Fibroblast of peridontal ligament (primary cell): ENCODE results near the gene JAG1.

Experiments used
- DNase-seq: peaks from one replicate; pipeline ENCODE4 v3.0.0-alpha.2; 2010; ENCODE audit errors: extremely low read depth

Gene JAG1

DNA sequence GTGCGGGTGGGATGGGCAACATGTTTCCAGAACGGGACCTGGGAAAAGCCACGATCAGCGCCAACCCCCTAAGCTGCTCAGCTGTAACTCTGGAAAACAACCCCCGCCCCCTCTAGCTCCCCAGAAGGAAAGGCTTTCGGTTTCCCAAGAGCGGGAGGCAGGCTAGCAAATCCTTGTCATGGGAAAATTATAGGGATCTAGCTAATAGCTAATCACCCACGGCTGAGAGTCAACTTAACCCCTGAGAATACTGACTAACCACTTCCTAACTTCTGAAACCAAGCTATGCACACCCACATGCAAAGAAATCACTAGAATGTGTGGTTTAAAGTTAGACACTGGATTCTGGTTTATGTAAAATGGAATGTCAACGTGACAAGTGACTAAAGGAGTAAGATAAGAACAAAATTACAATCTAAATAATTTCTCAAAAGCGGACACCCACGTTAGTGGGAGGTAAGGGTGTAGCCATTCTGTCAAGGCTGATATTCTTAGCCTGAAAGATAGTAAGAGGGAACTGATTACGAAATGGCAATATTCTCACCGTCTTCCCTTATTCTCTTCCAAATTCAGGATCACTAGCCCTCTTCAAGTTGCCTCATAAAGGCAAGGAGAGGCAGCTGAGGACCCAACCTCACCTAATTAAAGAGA is 20.1 kb downstream of the JAG1 start:
- DNase-seq, result peak; percentile 62

- no peak for DNase-seq
These were observed 21.0 kb downstream of the JAG1 start for GRCh38 chr20:10652660-10653261.

DNA sequence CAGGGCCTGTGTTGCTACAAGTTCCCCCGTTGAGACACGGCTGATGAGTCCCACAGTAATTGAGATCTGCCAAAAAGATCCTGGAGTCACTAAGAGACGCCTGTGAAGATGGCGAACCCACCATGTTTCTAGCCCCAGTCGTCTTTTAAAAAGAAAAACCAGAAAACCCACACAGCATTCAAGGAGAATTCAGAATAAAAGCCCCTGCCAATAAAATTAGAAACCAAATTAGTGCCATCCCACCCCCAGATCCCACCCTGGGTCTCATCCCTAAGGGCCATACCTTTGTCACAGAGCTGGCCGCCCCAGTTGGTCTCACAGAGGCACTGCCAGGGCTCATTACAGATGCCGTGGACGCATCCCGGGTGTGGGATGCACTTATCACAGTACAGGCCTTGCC is 21.6 kb downstream of the JAG1 start:
- no peak for DNase-seq

DNA sequence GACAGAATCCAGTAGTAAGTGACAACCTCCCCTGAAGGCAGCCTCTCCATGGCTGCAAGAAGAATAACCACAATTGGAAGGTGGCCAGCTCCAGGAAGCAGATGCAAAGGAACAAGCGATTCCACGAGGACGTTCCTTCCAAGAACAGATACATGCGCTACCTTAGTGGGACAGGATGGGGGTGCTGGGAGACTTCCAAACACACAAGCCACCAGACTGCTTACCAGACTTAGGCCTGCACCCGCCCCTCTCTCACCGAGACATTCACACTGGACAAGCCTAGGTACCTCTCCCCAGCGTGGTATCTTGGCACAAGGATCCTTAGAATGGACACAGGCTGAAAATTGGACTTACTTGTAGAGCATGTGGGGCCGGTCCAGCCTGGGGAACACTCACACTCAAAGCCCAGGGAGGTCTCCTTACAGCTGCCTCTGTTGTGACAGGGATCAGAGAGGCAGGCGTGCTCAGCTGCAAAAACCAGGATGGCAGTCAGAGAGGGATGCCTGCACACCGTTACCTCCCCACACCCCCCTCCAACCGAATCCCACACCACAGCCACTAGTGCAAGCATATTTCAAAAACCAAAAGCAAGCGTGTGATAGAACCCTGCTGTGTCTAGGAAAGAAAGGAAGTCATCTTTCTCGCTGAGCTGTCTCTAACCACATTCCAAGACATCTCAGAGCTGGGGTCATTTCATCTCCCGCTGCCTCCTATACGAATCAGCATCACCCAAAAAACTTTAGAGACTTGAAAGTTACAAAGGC is 22.4 kb downstream of the JAG1 start:
- no peak for DNase-seq

GRCh38 chr20:10649797-10650160 is 24.0 kb downstream of the JAG1 start:
- peak; percentile 75 for DNase-seq

DNA sequence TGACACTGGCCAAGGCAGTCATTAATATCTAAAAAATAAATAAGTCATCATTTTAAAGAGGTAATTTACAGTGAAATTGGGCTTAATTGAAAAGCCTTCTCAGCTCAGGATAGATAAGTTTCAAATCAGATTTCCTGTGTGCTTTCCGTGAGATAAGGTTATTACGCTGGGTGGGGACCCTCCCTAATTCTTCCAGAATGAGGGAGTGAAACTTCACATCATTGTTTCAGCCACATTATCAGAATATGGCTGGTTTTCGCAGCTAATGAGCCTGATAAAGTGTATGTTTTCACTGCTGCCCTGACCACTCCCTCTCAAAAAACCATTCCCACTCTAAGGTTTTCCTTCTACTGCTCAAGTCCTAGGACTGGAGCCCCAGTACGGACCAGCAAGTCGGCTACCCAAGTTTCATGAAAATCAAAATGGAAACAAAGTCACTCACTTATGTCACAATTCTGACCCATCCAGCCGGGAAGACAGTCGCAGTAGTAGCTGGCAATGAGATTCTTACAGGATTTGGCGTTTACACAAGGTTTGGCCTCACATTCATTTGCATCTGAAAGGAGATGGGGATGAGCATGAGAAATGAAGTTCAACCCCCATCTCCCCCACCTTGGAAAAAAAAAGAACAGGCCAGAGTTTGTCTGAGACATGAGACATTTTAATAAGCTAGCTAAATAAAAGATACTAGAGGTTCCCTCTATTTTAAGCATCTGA is 24.6 kb downstream of the JAG1 start:
- no peak for DNase-seq

GRCh38 chr20:10648651-10649050 is 25.1 kb downstream of the JAG1 start:
- peak; percentile 96 for DNase-seq

DNA sequence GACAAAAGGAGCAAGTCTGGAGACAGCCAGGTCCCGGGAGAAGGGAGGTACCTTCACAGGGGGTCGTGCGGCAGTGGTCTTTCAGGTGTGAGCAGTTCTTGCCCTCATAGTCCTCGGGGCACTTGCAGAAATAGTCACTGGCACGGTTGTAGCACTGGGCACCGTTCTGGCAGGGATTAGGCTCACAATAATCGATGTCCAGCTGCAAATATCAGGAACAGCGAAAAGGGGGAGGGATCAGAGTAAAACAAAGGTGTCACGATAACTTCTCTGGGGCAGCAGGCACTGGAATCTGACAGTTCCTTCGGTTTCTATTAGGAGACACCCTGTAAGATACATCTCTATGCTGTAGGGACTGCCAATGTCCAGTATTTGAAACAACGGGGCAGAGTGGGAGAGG is 25.9 kb downstream of the JAG1 start:
- DNase-seq, result no peak

DNA sequence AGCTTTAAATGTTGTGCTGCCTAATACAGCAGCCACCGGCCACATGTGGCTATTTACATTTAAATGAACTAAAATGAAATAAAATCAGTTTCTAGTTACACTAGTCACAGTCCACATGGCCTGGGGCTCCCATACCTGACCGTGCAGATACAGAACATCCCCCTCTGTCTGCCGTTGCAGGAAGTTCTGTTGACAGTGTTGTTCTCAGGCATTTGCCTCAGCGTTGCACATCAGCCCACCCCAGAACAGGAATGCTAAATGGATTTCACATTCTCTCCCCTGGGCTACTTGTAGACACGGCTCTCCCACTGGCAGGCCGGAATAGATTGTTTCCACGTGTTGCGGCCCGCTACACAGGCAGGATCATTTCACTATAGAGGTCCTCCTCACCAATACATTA is 26.3 kb downstream of the JAG1 start:
- DNase-seq, result no peak

DNA sequence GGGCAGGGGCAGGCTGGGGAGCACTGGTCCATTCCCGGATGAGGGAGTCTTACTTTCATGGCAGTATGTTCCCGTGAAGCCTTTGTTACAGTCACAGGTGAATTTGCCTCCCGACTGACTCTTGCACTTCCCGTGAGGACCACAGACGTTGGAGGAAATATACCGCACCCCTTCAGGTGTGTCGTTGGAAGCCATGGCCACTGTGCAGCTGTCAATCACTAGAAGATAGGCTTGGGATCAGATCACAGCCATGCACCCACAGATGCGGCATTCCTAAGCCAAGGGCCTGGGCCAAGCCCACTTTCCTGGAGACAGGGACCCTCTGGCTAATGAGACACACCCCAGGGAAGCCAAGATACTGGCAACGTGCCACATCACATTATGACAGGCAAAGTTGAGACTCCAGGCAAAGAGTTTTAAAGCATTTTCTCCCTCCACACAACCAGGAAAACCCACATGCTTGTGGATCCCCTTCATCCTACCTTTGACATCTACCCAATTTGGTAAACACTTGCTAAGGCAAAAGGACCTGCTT is 26.8 kb downstream of the JAG1 start:
- no peak for DNase-seq

DNA sequence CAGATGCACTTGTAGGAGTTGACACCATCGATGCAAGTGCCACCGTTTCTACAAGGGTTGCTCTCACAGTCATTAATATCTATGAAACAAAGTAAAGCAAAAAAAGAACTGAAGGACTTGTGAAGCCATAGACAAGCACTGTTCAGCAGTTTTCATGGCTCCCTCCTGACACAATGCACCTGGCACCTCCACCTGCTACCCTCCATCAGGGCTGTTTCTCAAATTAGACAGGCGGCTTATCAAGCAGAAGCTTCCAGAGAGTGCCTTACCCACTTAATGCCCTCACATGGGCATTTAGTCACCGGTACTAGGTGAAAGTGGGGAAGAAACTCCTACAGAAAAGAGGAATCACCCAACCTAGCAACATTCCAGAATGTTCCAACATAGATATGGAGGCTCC is 27.8 kb downstream of the JAG1 start:
- DNase-seq, result no peak

DNA sequence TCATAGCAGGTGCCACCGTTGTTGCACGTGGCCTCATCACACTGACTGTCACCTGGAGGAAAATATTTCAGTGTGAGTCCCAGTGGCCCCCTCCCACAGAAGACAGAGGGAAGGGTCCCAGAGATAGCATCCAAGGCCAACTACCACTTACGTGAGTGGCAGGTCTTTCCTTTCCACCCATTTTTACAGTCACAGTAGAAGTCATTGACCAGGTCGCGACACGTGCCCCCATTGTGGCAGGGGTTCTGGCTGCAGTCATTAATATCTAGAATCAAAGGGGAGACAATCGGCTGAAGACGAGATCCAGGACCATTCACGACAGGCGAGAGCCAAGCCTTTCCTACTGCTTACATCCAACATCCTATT is 28.6 kb downstream of the JAG1 start:
- DNase-seq, result no peak

GRCh38 chr20:10644458-10645204 is 29.2 kb downstream of the JAG1 start:
- DNase-seq, result no peak

GRCh38 chr20:10643560-10643873 is 30.3 kb downstream of the JAG1 start:
- DNase-seq, result no peak

DNA sequence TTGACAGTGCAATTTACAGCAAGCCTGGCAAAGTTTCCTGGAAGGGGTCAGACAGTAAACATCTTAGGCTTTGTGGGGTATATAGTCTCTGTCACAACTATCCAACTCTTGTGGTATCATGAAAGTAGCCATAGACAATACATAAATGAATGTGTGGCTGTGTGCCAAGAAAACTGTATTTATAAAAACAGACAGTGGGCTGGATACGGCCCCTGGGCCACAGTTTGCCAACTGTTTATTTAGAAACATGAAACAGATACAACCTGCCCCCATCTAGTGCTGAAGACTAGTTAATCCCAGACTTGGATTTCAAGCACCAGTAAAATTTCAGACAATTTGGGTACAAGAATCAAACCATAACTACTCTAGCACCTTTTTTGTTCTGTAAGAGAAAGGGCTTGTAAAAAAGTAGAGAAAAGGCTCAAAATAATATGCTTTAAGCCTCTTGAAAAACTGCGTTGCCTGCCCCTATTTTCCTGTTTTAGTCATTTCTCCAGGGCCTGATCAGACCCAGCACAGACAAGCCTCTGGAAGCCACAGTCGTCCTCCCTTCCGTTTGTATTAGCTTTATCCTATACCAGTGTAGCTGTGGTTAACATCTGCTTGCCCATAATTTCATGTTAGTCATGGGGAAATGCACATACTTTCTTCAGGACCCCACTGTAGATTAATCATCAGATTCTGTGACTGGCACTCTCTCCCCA is 30.8 kb downstream of the JAG1 start:
- peak; percentile 58 for DNase-seq

DNA sequence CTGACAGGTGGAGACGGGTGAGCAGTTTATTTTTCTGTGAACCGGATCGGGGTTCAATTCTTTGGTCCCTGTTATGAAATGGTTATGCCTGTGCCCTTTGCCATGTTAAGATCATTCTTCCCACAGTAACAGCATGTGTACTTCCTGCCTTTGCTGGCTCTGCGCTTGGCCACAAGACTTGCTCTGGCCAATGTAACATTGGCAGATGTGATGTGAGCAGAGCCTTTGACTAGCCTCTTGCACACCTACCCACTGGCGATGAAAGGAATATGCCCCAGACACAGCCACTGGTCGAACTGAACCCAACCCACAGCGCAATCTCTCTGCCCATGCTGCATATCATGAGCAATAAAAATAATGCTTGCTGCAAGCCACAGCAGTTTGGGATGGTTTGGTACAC is 31.9 kb downstream of the JAG1 start:
- no peak for DNase-seq

GRCh38 chr20:10641467-10641866 is 32.3 kb downstream of the JAG1 start:
- no peak for DNase-seq

DNA sequence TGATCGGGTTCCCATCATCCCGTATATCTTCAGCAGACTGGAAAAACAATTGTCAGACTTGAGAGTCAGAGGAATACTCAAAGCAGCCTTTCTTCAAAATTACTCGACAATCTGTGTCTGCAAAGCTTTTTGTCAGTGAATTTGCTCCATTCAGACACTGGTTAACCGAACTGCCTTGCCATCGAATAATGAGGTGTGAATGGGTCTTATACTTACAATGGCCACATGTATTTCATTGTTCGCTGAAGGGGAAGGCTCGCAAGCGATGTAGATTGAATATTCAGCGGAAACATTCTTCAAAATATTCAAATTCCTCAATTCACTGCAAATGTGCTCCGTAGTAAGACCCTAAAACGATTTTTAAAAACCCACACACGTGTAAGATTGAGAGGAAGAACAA is 32.9 kb downstream of the JAG1 start:
- no peak for DNase-seq

- DNase-seq, result no peak
These were observed 33.9 kb downstream of the JAG1 start for GRCh38 chr20:10639737-10640556.

- no peak for DNase-seq
These were observed 34.6 kb downstream of the JAG1 start for GRCh38 chr20:10639077-10639736.
